GM12878 (cell line): ENCODE results near the gene MSH5. TPM values are rescaled to one million over a fixed set of nuclear protein-coding genes. Genes with fewer than 3 reads are reported as not detected.

ENCODE experiments used
- ATF7 ChIP-seq: fragments of 450-650 bp; IDR thresholded peaks from 2 replicates; pipeline ENCODE4 v1.6.1; 2016; ENCODE audit warnings: low read depth, mild to moderate bottlenecking
- CBFB ChIP-seq: IDR thresholded peaks from 2 replicates; pipeline ENCODE4 v1.6.1; 2016; ENCODE audit warnings: antibody characterized with exemption, low read depth
- CBX5 ChIP-seq: sonication (generic); IDR thresholded peaks from 2 replicates; pipeline ENCODE4 v1.6.1; 2016; ENCODE audit warnings: low read depth, moderate library complexity, mild to moderate bottlenecking, inconsistent platforms
- ESRRA ChIP-seq: IDR thresholded peaks from 2 replicates; pipeline ENCODE4 v1.6.1; 2012; ENCODE audit warnings: mild to moderate bottlenecking, low read length, improper control_type of control experiment
- IRF4 ChIP-seq: IDR thresholded peaks from 2 replicates; pipeline ENCODE4 v1.6.1; 2011; ENCODE audit warnings: low read depth, low read length
- NFYB ChIP-seq: IDR thresholded peaks from 2 replicates; pipeline ENCODE4 v1.6.1; 2011; ENCODE audit warnings: low read depth, mild to moderate bottlenecking, low read length, improper control_type of control experiment, moderate library complexity; ENCODE audit not compliant: insufficient read depth
- NR2C1 ChIP-seq: fragments of 450-650 bp; IDR thresholded peaks from 2 replicates; pipeline ENCODE4 v1.6.1; 2017; ENCODE audit warnings: antibody characterized with exemption, mild to moderate bottlenecking, moderate library complexity
- NRF1 ChIP-seq: conservative IDR thresholded peaks from 2 replicates; pipeline ENCODE4 v1.6.1; 2011; ENCODE audit warnings: mild to moderate bottlenecking, low read depth, low read length, improper control_type of control experiment
- PML ChIP-seq: IDR thresholded peaks from 2 replicates; pipeline ENCODE4 v1.6.1; 2012; ENCODE audit warnings: low read length, inconsistent platforms
- RELB ChIP-seq: fragments of 450-650 bp; IDR thresholded peaks from 2 replicates; pipeline ENCODE4 v1.6.1; 2017; ENCODE audit warnings: low read depth, mild to moderate bottlenecking, moderate library complexity
- RFX5 ChIP-seq: IDR thresholded peaks from 2 replicates; pipeline ENCODE4 v1.6.1; 2011; ENCODE audit warnings: low read depth, low read length, improper control_type of control experiment
- SMARCA5 ChIP-seq: fragments of 450-650 bp; IDR thresholded peaks from 2 replicates; pipeline ENCODE4 v1.6.1; 2017; ENCODE audit warnings: mild to moderate bottlenecking
- SMC3 ChIP-seq: IDR thresholded peaks from 2 replicates; pipeline ENCODE4 v1.6.1; 2011; ENCODE audit warnings: low read length, improper control_type of control experiment, borderline replicate concordance
- SP1 ChIP-seq: IDR thresholded peaks from one replicate; pipeline ENCODE4 v1.6.1; 2011; ENCODE audit warnings: low read depth, low read length
- SPI1 ChIP-seq: IDR thresholded peaks from 2 replicates; pipeline ENCODE4 v1.6.1; 2011; ENCODE audit warnings: low read depth, mild to moderate bottlenecking, low read length, moderate library complexity, borderline replicate concordance; ENCODE audit not compliant: insufficient read depth
- TARDBP ChIP-seq: IDR thresholded peaks from 2 replicates; pipeline ENCODE4 v1.6.1; 2016; ENCODE audit warnings: borderline replicate concordance
- TCF7 ChIP-seq: IDR thresholded peaks from 2 replicates; pipeline ENCODE4 v1.6.1; 2014; ENCODE audit warnings: antibody characterized with exemption, borderline replicate concordance
- ZSCAN29 ChIP-seq: fragments of 450-650 bp; IDR thresholded peaks from 2 replicates; pipeline ENCODE4 v1.6.1; 2017; ENCODE audit warnings: mild to moderate bottlenecking, moderate library complexity
- ZZZ3 ChIP-seq: IDR thresholded peaks from 2 replicates; pipeline ENCODE4 v1.6.1; 2011; ENCODE audit warnings: low read depth; ENCODE audit not compliant: control insufficient read depth, insufficient read length
- polyA plus RNA-seq, 11 experiments: library from polyadenylated mRNA; depleted of rRNA in 4 of 11; unstranded in 6 of 11; stranded (reverse) in 5 of 11; fragments of >200 nt; fragmentation: Nextera tagmentation in 4 of 11; fragmentation: Illumina TruSeq in 1 of 11; extraction: Ambion mirVana in 4 of 11; extraction: Trizol in 1 of 11; gene quantifications; 1 replicate in 1 of 11; 2 replicates in 10 of 11; pipeline versions ENCODE4 v1.2.1 to v1.2.3, GENCODE V29; 2011 to 2016; ENCODE audit warnings: inconsistent platforms in 2 of 11, missing spikeins in 2 of 11, low read depth in 1 of 11
- total RNA-seq, 4 experiments: library from RNA; depleted of rRNA in 3 of 4; stranded (reverse); fragments of >200 nt in 3 of 4; fragmentation: Illumina TruSeq in 1 of 4; extraction: Trizol in 1 of 4; gene quantifications; 2 replicates each; pipeline versions ENCODE4 v1.2.1 to v1.2.3, GENCODE V29; 2013 to 2021
- TF ChIP-seq, protein P1 (sequence below): fragments of 450-650 bp; formaldehyde crosslinking; IDR thresholded peaks from 2 replicates; pipeline ENCODE4 v1.4.0; 2020; ENCODE audit warnings: mild to moderate bottlenecking, moderate library complexity
- TF ChIP-seq, protein P2 (sequence below): fragments of 450-650 bp; formaldehyde crosslinking; IDR thresholded peaks from 2 replicates; pipeline ENCODE4 v1.5.0; 2022; ENCODE audit warnings: mild to moderate bottlenecking, missing genetic modification characterization
- TF ChIP-seq, protein P3 (sequence below): IDR thresholded peaks from 2 replicates; pipeline ENCODE4 v1.6.1; 2012; ENCODE audit warnings: low read depth, low read length, improper control_type of control experiment

The MSH5 gene
- total and polyA plus RNA-seq, 10 of the 15 experiments (the other 5 are each of a cell fraction or from before 2014, with no cell fraction given), result 9.1 to 52.7 (median 30.0) TPM

DNA sequence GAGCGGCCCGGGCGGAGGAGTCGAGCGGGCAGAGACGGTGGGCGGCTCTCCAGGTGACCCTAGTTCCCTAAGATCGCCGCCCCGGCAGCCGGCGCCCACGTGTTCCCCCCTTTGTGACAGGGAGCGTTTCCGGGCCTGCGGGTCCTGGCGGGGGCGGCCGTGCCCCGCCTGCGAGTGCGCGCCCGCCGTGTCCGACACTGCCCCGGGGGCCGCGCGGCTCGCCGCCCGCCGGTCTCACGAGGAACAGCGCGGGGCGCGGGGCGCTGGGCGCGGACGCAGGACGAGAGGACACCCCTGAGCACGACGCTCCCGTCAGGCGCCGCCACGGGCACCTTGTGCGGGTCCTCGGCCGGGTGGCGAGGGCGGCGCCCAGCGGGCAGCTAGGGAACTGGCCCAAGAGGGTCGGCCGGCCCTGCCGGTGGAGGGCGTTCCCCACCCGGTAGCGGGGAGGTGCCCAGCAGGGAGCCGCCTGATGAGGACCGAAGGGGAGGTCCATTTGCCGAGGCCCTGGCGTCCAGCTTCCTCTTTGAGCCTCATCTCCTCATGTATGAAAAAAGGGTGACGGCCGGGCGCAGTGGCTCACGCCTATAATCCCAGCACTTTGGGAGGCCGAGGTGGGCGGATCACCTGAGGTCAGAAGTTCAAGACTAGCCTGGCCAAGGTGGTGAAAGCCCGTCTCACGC is 56.0 kb downstream of the MSH5 start, which contains the start of gene VARS1 (continued):
- TF ChIP-seq SMARCA5 (peak; percentile 96), ZSCAN29 (peak; percentile 88), IRF4 (peak; percentile 7; the same call in 1 of the 2 replicates), SPI1 (peak; percentile 43; the same call in 1 of the 2 replicates), ESRRA (no peak), TCF7 (no peak), ATF7 (no peak), NFYB (no peak), PML (no peak; the same call in 1 of the 2 replicates), ZZZ3 (no peak), RELB (no peak; the same call in 1 of the 2 replicates), CBFB (no peak), SMC3 (peak; percentile 55), CBX5 (no peak), NR2C1 (peak; percentile 79), NRF1 (no peak), SP1 (no peak), TARDBP (peak; percentile 38; the same call in 1 of the 2 replicates), RFX5 (no peak)
- TF ChIP-seq, protein P1, sequence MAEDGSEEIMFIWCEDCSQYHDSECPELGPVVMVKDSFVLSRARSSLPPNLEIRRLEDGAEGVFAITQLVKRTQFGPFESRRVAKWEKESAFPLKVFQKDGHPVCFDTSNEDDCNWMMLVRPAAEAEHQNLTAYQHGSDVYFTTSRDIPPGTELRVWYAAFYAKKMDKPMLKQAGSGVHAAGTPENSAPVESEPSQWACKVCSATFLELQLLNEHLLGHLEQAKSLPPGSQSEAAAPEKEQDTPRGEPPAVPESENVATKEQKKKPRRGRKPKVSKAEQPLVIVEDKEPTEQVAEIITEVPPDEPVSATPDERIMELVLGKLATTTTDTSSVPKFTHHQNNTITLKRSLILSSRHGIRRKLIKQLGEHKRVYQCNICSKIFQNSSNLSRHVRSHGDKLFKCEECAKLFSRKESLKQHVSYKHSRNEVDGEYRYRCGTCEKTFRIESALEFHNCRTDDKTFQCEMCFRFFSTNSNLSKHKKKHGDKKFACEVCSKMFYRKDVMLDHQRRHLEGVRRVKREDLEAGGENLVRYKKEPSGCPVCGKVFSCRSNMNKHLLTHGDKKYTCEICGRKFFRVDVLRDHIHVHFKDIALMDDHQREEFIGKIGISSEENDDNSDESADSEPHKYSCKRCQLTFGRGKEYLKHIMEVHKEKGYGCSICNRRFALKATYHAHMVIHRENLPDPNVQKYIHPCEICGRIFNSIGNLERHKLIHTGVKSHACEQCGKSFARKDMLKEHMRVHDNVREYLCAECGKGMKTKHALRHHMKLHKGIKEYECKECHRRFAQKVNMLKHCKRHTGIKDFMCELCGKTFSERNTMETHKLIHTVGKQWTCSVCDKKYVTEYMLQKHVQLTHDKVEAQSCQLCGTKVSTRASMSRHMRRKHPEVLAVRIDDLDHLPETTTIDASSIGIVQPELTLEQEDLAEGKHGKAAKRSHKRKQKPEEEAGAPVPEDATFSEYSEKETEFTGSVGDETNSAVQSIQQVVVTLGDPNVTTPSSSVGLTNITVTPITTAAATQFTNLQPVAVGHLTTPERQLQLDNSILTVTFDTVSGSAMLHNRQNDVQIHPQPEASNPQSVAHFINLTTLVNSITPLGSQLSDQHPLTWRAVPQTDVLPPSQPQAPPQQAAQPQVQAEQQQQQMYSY, result no peak
- TF ChIP-seq, protein P2, sequence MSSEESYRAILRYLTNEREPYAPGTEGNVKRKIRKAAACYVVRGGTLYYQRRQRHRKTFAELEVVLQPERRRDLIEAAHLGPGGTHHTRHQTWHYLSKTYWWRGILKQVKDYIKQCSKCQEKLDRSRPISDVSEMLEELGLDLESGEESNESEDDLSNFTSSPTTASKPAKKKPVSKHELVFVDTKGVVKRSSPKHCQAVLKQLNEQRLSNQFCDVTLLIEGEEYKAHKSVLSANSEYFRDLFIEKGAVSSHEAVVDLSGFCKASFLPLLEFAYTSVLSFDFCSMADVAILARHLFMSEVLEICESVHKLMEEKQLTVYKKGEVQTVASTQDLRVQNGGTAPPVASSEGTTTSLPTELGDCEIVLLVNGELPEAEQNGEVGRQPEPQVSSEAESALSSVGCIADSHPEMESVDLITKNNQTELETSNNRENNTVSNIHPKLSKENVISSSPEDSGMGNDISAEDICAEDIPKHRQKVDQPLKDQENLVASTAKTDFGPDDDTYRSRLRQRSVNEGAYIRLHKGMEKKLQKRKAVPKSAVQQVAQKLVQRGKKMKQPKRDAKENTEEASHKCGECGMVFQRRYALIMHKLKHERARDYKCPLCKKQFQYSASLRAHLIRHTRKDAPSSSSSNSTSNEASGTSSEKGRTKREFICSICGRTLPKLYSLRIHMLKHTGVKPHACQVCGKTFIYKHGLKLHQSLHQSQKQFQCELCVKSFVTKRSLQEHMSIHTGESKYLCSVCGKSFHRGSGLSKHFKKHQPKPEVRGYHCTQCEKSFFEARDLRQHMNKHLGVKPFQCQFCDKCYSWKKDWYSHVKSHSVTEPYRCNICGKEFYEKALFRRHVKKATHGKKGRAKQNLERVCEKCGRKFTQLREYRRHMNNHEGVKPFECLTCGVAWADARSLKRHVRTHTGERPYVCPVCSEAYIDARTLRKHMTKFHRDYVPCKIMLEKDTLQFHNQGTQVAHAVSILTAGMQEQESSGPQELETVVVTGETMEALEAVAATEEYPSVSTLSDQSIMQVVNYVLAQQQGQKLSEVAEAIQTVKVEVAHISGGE (CRISPR knock-in tag), result no peak
- TF ChIP-seq, protein P3, sequence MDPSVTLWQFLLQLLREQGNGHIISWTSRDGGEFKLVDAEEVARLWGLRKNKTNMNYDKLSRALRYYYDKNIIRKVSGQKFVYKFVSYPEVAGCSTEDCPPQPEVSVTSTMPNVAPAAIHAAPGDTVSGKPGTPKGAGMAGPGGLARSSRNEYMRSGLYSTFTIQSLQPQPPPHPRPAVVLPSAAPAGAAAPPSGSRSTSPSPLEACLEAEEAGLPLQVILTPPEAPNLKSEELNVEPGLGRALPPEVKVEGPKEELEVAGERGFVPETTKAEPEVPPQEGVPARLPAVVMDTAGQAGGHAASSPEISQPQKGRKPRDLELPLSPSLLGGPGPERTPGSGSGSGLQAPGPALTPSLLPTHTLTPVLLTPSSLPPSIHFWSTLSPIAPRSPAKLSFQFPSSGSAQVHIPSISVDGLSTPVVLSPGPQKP, result no peak
